Right lobe of liver (tissue), 6 donors: Measurements from ENCODE around the gene PNMA8B. TPM values are rescaled to one million over a fixed set of nuclear protein-coding genes. Genes with fewer than 3 reads are reported as not detected.

ENCODE experiments used
- ATAC-seq, 4 donors: fragments of 200-7000 bp; cut with Tn5 transposase; one replicate each; pipeline ENCODE4 v1.9.1; 2020; ENCODE audit warnings: mild to moderate bottlenecking in 4 of 4, moderate library complexity in 4 of 4
- DNase-seq, 3 donors: peaks; one replicate each; pipeline ENCODE4 v3.0.0-alpha.2; 2020
- H3K27ac ChIP-seq, 3 donors: fragments of 200-600 bp; one replicate each; pipeline ENCODE4 v1.8.0; 2022
- H3K27me3 ChIP-seq, 2 donors: fragments of 200-600 bp; one replicate each; pipeline ENCODE4 v1.8.0; 2022
- H3K36me3 ChIP-seq, 4 donors: fragments of 200-600 bp; sonication (generic) in 1 of 4; one replicate each; pipeline versions ENCODE4 v1.5.1 to v1.8.0; 2017 to 2022; ENCODE audit warnings: control low read depth in 1 of 4
- H3K4me1 ChIP-seq, 4 donors: fragments of 200-600 bp; sonication (generic) in 1 of 4; one replicate each; pipeline versions ENCODE4 v1.5.1 to v1.8.0; 2017 to 2022; ENCODE audit warnings: control low read depth in 1 of 4
- H3K4me3 ChIP-seq, 3 donors: fragments of 200-600 bp; one replicate each; pipeline ENCODE4 v1.8.0; 2022
- H3K9me3 ChIP-seq, 4 donors: fragments of 200-600 bp; sonication (generic) in 1 of 4; one replicate each; pipeline versions ENCODE4 v1.5.1 to v1.8.0; 2017 to 2022; ENCODE audit warnings: control low read depth in 1 of 4
- CTCF ChIP-seq, 4 donors: fragments of 200-600 bp in 3 of 4; fragments of 450-650 bp in 1 of 4; IDR thresholded peaks; one replicate each; pipeline versions ENCODE4 v1.5.1 to v1.8.0; 2016 to 2022; ENCODE audit warnings: antibody characterized with exemption in 4 of 4, mild to moderate bottlenecking in 2 of 4
- POLR2A ChIP-seq: fragments of 450-650 bp; IDR thresholded peaks from one replicate; pipeline ENCODE4 v1.6.1; 2017; ENCODE audit warnings: antibody characterized with exemption, mild to moderate bottlenecking
- WGBS: methylation state at CpG from one replicate; pipeline ENCODE4 v1.1.6; 2018; ENCODE audit warnings: low coverage, low lambda C conversion rate; ENCODE audit not compliant: insufficient coverage; ENCODE audit errors: missing lambda C conversion rate; 5-methylcytosine and 5-hydroxymethylcytosine counted together
- intact Hi-C, 2 donors: fragments of 100-400 bp; cut with DNase I; formaldehyde crosslinking; loops; one replicate each; pipeline versions ENCODE4 v1.11.2 to v1.14.1; 2022
- long read RNA-seq: library from polyadenylated mRNA; unstranded; transcript quantifications from one replicate; pipeline ENCODE4 v2.0.0, GENCODE V29; 2019
- total RNA-seq, 6 experiments: library from RNA; depleted of rRNA in 2 of 6; stranded (reverse); fragments of >200 nt in 2 of 6; fragmentation: NEBNext Ultra II Directional in 3 of 6; extraction: Animal tissue kit (Norgen Biotek cat#: 25700) in 3 of 6; gene quantifications; one replicate each; pipeline versions ENCODE4 v1.1.0 to v1.2.4, GENCODE V29; 2016 to 2023
- donor health status: DM: no; HTN: yes; CAD: no.
- donor health status: DM: no; HTN: no; CAD: no.
- donor health status: DM: no; HTN: no; CAD: no.
- donor health status: DM: no; HTN: yes; CAD: no.
- donor health status: DM: no; HTN: yes; CAD: no.

The PNMA8B gene, protein sequence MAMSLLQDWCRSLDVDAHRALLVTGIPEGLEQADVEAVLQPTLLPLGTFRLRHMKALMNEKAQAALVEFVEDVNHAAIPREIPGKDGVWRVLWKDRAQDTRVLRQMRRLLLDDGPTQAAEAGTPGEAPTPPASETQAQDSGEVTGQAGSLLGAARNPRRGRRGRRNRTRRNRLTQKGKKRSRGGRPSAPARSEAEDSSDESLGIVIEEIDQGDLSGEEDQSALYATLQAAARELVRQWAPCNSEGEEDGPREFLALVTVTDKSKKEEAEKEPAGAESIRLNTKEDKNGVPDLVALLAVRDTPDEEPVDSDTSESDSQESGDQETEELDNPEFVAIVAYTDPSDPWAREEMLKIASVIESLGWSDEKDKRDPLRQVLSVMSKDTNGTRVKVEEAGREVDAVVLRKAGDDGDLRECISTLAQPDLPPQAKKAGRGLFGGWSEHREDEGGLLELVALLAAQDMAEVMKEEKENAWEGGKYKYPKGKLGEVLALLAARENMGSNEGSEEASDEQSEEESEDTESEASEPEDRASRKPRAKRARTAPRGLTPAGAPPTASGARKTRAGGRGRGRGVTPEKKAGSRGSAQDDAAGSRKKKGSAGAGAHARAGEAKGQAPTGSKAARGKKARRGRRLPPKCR
- total RNA-seq = under 1 TPM; 0.20 to 0.55 (median 0.33) TPM
- long read RNA-seq = 0 reads

DNA sequence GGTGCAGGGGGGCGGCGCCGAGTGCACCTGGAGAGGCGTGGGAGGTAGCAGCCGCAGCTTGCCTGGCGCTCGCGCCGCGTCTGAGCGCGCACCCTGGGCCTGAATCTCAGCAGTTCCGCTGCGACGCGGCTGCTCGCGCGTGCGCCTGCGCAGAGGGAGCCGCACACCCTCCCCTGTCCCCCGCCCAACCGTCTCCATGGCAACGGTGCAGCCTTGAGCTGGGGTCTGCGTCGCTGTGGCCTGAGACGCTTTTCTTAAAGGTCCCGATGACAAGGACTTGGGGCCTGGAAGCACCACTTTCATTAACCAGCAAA is at the start of gene PNMA8B:
Gene PNMA8B (minus strand): TSS at position 82 of the 314 bp plus-strand sequence. CDS start 402 bp downstream, outside the sequence.
- no CpG with 5 or more reads among the region's 29 CpGs for WGBS
- Histone ChIP-seq H3K27me3 (no peaks in the 10 kb centered on the region), H3K9me3 (no peaks in the 10 kb centered on the region), H3K4me1 (peaks cover 0 to 3% (median 0%) of the 10 kb centered on the region in 4 donors), H3K4me3 (peak within 1 kb of the TSS in 1 of 3 donors; percentile 24), H3K36me3 (no peaks in the 10 kb centered on the region), H3K27ac (no peak within 1 kb of the TSS)
- no peak for TF ChIP-seq CTCF (IDR thresholded peaks at IDR 0.05)
- TF ChIP-seq POLR2A = no peak
- ATAC-seq (peak in 1 of 4 donors; percentile 12), DNase-seq (peak in 2 of 3 donors; percentile 30 to 47)
- intact Hi-C loops = loop anchor here (10.0 kb wide), 2 partner anchors 211 to 221 kb away; no protein-coding TSS in a partner anchor

DNA sequence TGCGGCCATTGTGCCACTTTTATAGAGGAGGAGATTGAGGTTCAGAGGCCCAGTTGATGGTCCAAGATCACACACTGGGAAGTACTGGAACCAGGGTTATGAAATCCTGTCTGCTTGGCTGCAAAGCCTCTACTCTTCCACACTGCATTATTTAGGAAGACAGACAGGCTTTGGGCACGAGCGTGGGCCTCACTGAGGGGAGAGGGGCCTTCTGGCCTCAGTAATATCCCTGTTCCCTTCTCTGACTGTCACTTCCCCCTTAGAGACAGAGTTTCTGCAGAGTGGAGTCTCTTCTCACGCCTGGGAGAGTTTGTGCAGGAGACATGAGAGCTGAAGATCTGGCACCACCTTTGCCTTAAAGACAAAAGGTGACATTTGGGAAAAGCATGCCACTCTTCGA is 49.0 kb upstream of the PNMA8B start:
- 81% methylated on average over 2 of the region's 5 CpGs for WGBS
- TF ChIP-seq CTCF (IDR thresholded peaks at IDR 0.05) (no peak), POLR2A (no peak)
- Histone ChIP-seq H3K4me3 (no peak overlapping the region), H3K9me3 (no peaks in the 10 kb centered on the region), H3K36me3 (no peaks in the 10 kb centered on the region), H3K27ac (no peak overlapping the region), H3K4me1 (no peaks in the 10 kb centered on the region), H3K27me3 (no peaks in the 10 kb centered on the region)
- ATAC-seq = no peak
- intact Hi-C loops = no loop called here
- DNase-seq = no peak

DNA sequence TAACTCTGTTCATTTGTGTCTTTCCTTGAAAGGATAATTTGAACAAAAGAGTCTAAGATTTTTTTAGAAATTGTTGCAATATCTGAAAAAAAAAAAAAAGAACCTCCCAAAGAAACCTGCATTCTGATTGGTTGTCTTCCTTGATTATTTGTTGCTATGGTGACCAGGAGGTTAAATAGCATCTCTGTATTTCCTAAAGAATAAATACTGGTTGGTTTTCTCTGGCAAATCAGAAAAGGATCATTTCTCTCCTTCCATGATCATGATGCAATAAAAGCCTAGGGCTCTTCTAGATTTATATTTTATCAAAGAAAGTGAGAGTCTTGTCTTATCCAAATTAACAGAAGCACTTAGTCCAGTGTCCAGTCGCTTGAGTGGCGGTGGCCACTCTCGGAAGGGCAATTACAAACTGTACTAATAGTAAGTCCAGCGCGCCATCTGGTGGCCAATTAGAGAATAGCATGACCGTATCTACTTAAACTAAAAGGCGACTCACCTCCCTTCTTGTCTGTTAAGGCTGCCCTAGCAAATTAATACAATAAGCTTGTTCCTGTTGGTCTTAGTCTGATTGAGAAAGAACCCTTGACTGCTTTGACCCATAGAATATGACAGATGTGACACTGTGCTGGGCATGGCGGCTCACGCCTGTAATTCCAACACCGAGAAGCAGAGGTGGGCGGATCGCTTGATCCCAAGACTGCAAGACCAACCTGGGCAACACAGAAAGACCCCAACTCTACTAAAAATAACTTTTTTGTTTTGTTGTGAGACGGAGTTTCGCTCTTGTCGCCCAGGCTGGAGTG is 47.0 kb upstream of the PNMA8B start:
- no peaks in the 10 kb centered on the region for H3K4me1 ChIP-seq
- ATAC-seq (peak; percentile 90 to 94 (median 90)), DNase-seq (peak; percentile 88 to 90 (median 90))
- WGBS = 5% methylated on average over 9 of the region's 15 CpGs
- no peaks in the 10 kb centered on the region for H3K9me3 ChIP-seq
- H3K27ac ChIP-seq = no peak overlapping the region
- H3K36me3 ChIP-seq = no peaks in the 10 kb centered on the region
- intact Hi-C loops = no loop called here
- TF ChIP-seq POLR2A (no peak), CTCF (IDR thresholded peaks at IDR 0.05) (peak; percentile 86 to 94 (median 92))
- H3K27me3 ChIP-seq = no peaks in the 10 kb centered on the region
- H3K4me3 ChIP-seq = no peak overlapping the region

DNA sequence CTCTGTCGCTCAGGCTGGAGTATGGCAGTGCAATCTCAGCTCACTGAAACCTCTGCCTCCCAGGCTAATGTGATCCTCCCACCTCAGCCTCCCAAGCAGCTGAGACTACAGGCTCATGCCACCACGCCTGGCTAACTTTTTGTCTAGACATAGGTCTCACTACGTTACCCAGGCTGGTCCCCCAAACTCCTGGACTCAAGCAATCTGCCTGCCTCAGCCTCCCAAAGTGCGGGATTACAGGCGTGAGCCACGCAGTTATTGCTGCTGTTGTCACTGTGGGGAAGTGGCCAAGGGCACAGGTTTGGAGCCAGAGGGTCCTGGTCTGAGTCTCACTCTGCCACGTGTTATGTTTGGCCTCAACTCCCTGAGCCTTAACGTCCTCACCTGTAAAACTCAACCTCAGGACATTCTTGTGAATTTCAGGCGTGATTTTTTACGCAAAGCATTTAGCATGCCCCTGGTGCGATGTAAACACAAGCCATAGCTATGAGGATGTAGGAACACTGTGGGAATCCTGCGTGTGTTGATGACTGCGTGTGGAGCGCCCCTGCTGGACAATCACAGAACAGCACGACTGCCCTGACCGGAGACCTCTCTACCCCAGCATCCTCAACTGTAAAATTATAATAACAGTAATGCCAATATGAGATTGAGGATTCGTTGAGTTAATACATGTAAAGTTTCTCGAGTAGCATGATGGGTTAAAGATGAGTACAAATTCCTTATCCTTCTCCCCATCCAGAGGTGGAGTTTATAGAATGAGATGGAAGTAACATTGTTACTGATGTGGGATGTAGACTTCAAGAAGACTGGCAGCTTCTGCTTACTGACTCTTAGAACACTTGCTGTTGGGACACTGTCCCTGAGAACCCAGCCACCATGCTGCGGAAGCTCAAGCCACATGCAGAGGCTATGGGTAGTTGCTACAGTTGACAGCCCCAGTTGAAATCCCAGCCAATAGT is 41.8 kb upstream of the PNMA8B start:
- no peak overlapping the region for H3K27ac ChIP-seq
- H3K4me3 ChIP-seq = no peak overlapping the region
- H3K4me1 ChIP-seq = no peaks in the 10 kb centered on the region
- DNase-seq = peak in 1 of 3 donors; percentile 57
- ATAC-seq = peak; percentile 87 to 91 (median 89)
- intact Hi-C loops = no loop called here
- no peaks in the 10 kb centered on the region for H3K9me3 ChIP-seq
- H3K36me3 ChIP-seq = no peaks in the 10 kb centered on the region
- 16% methylated on average over 15 of the region's 19 CpGs for WGBS
- TF ChIP-seq POLR2A (no peak), CTCF (IDR thresholded peaks at IDR 0.05) (peak; percentile 64 to 91 (median 88))
- no peaks in the 10 kb centered on the region for H3K27me3 ChIP-seq
